Endothelial cell of umbilical vein (primary cell): Measurements from ENCODE around the gene PRIMA1. TPM values are rescaled to one million over a fixed set of nuclear protein-coding genes. Genes with fewer than 3 reads are reported as not detected.

Experiments used
- BruUV-seq: library from RNA; stranded (reverse); fragments of 400-500 nt; replicated peaks from 2 replicates; lab custom pipeline; 2021; lab: Mats Ljungman, UMichigan
- CTCF ChIA-PET: fragments of 300-600, 350-600 bp; sonication (Branson Sonifier 250); formaldehyde crosslinking; loops from one replicate; lab custom pipeline; 2021; ENCODE audit warnings: antibody characterized with exemption, inconsistent platforms; lab: Charles Lee
- POLR2A ChIA-PET: fragments of 300-600, 350-600 bp; sonication (Branson Sonifier 250); formaldehyde crosslinking; loops from one replicate; lab custom pipeline; 2021; ENCODE audit warnings: antibody characterized with exemption, inconsistent platforms; lab: Charles Lee
- DNase-seq: peaks from one replicate; pipeline ENCODE4 v3.0.0-alpha.2; 2011; ENCODE audit warnings: low read depth, low spot score
- FAIRE-seq: peaks from 2 replicates; lab custom pipeline; 2011; peaks lifted over from hg19 to GRCh38; lab: Jason Lieb, UNC
- H2AFZ ChIP-seq: 2 replicates; pipeline ENCODE4 v1.6.0; 2012; ENCODE audit warnings: low read depth, low read length, control low read depth, inconsistent platforms
- H3K27ac ChIP-seq: 2 replicates; pipeline ENCODE4 v1.5.1; 2011; ENCODE audit warnings: low read depth, mild to moderate bottlenecking, control low read depth, low read length, moderate library complexity; ENCODE audit not compliant: insufficient read depth
- H3K27me3 ChIP-seq, 2 experiments: 2 replicates each; pipeline versions ENCODE4 v1.6.0 to v1.6.1; 2011; ENCODE audit warnings: low read length in 2 of 2, mixed read lengths in 1 of 2; ENCODE audit not compliant: control insufficient read depth in 2 of 2, insufficient read depth in 2 of 2
- H3K36me3 ChIP-seq, 2 experiments: 2 replicates in 1 of 2; 3 replicates in 1 of 2; pipeline ENCODE4 v1.5.1; 2011; ENCODE audit warnings: low read length in 2 of 2, mild to moderate bottlenecking in 1 of 2, moderate library complexity in 1 of 2; ENCODE audit not compliant: control insufficient read depth in 2 of 2, insufficient read depth in 2 of 2; ENCODE audit errors: extremely low read depth in 1 of 2
- H3K4me1 ChIP-seq: 3 replicates; pipeline ENCODE4 v1.5.1; 2011; ENCODE audit warnings: mild to moderate bottlenecking, low read length; ENCODE audit not compliant: control insufficient read depth, insufficient read depth; ENCODE audit errors: extremely low read depth
- H3K4me2 ChIP-seq: 2 replicates; pipeline ENCODE4 v1.6.1; 2011; ENCODE audit warnings: low read length, control low read depth, mixed read lengths; ENCODE audit not compliant: insufficient read depth
- H3K4me3 ChIP-seq, 3 experiments: fragments of 200-600 bp in 1 of 3; sonication (generic), shearing (Covaris generic) in 1 of 3; replicated peaks in 1 of 3; 2 replicates each; pipeline ENCODE4 v1.5.1; 2011 to 2016; ENCODE audit warnings: control low read depth in 3 of 3, low read length in 3 of 3, mild to moderate bottlenecking in 2 of 3, inconsistent platforms in 1 of 3, low read depth in 1 of 3, moderate library complexity in 1 of 3; ENCODE audit not compliant: insufficient read depth in 1 of 3
- H3K79me2 ChIP-seq: 2 replicates; pipeline ENCODE4 v1.6.0; 2012; ENCODE audit warnings: low read length, inconsistent platforms; ENCODE audit not compliant: control insufficient read depth, insufficient read depth
- H3K9ac ChIP-seq: replicated peaks from 2 replicates; pipeline ENCODE3; 2011; ENCODE audit warnings: low read length, control low read depth; ENCODE audit not compliant: insufficient read depth; ENCODE audit errors: extremely low read depth
- H3K9me1 ChIP-seq: replicated peaks from 3 replicates; pipeline ENCODE4 v1.6.0; 2011; ENCODE audit warnings: mild to moderate bottlenecking, low read length; ENCODE audit not compliant: control insufficient read depth, insufficient read depth; ENCODE audit errors: extremely low read depth
- H3K9me3 ChIP-seq: replicated peaks from 2 replicates; pipeline ENCODE4 v1.5.1; 2012; ENCODE audit warnings: low read length, inconsistent platforms; ENCODE audit not compliant: control insufficient read depth, insufficient read depth
- H4K20me1 ChIP-seq: replicated peaks from 2 replicates; pipeline ENCODE3; 2011; ENCODE audit warnings: mild to moderate bottlenecking, low read length; ENCODE audit not compliant: control insufficient read depth, insufficient read depth; ENCODE audit errors: extremely low read depth
- CTCF ChIP-seq, 2 donors: IDR thresholded peaks; 1 replicate in 1 of 2; 2 replicates in 1 of 2; pipeline ENCODE4 v1.5.1; 2011; ENCODE audit warnings: low read length in 2 of 2, mild to moderate bottlenecking in 2 of 2, moderate library complexity in 2 of 2, control low read depth in 1 of 2, inconsistent platforms in 1 of 2, low read depth in 1 of 2; ENCODE audit not compliant: insufficient read depth in 1 of 2; ENCODE audit errors: extremely low read depth in 1 of 2
- EZH2 ChIP-seq: IDR thresholded peaks from 2 replicates; pipeline ENCODE4 v1.6.1; 2012; ENCODE audit warnings: borderline replicate concordance, low read depth, mild to moderate bottlenecking, moderate library complexity, low read length, inconsistent platforms; ENCODE audit not compliant: severe bottlenecking
- FOS ChIP-seq: IDR thresholded peaks from 2 replicates; pipeline ENCODE4 v1.6.1; 2011; ENCODE audit warnings: mild to moderate bottlenecking, low read length, moderate library complexity, borderline replicate concordance; ENCODE audit not compliant: insufficient read depth
- GATA2 ChIP-seq: IDR thresholded peaks from 2 replicates; pipeline ENCODE4 v1.7.0; 2011; ENCODE audit warnings: low read depth, mild to moderate bottlenecking, moderate library complexity, mixed read lengths, low read length; ENCODE audit not compliant: insufficient read length, insufficient read depth
- JUN ChIP-seq: IDR thresholded peaks from 2 replicates; pipeline ENCODE4 v1.6.1; 2011; ENCODE audit warnings: borderline replicate concordance, low read depth; ENCODE audit not compliant: insufficient read length, insufficient read depth
- MAX ChIP-seq: IDR thresholded peaks from 2 replicates; pipeline ENCODE4 v1.6.1; 2011; ENCODE audit not compliant: insufficient read depth, insufficient read length
- MYC ChIP-seq: IDR thresholded peaks from one replicate; pipeline ENCODE4 v1.6.1; 2011; ENCODE audit warnings: mild to moderate bottlenecking, low read depth, low read length
- POLR2A ChIP-seq: IDR thresholded peaks from 2 replicates; pipeline ENCODE4 v1.6.1; 2012; ENCODE audit warnings: low read depth, mild to moderate bottlenecking, control low read depth, low read length
- POLR2AphosphoS5 ChIP-seq: IDR thresholded peaks from 2 replicates; pipeline ENCODE4 v1.6.1; 2012; ENCODE audit warnings: low read depth, mild to moderate bottlenecking, control low read depth, low read length, moderate library complexity; ENCODE audit not compliant: insufficient read depth
- dilution Hi-C: fragments of 300-500 bp; cut with MboI; formaldehyde crosslinking; loops from one replicate; pipeline ENCODE4 v1.15.0; 2019; ENCODE audit warnings: low sequenced_read_pairs; ENCODE audit not compliant: extremely low pct_ligation_motif_present
- intact Hi-C: fragments of 100-400 bp; cut with micrococcal nuclease; formaldehyde crosslinking; loops from one replicate; pipeline ENCODE4 v1.10.0; 2022
- polyA plus RNA-seq, 4 experiments: library from polyadenylated mRNA; depleted of rRNA in 3 of 4; stranded (reverse) in 3 of 4; unstranded in 1 of 4; fragments of >200 nt; gene quantifications; 2 replicates each; pipeline versions ENCODE4 v1.2.1 to v1.2.3, GENCODE V29; 2011 to 2012; ENCODE audit warnings: missing spikeins in 1 of 4
- total RNA-seq: library from RNA; stranded (reverse); gene quantifications from 2 replicates; pipeline ENCODE4 v1.2.3, GENCODE V29; 2021

PRIMA1 gene
- total and polyA plus RNA-seq, 2 donors (not counting 3 experiments of a cell fraction or from before 2014, with no cell fraction given): not detected

GRCh38 chr14:93705513-93706156 lies 82.7 kb downstream of the PRIMA1 start:
- intact Hi-C loops: no loop called here
- Histone ChIP-seq H3K79me2 (no peaks in the 10 kb centered on the region), H3K9me3 (peaks cover 2% of the 10 kb centered on the region), H3K36me3 (no peaks in the 10 kb centered on the region), H3K27ac (no peak overlapping the region), H3K9me1 (no peaks in the 10 kb centered on the region), H3K4me1 (no peaks in the 10 kb centered on the region), H4K20me1 (no peaks in the 10 kb centered on the region), H3K4me2 (no peak overlapping the region), H2AFZ (no peak overlapping the region), H3K9ac (no peak overlapping the region), H3K4me3 (no peak overlapping the region), H3K27me3 (no peaks in the 10 kb centered on the region)
- DNase-seq (no peak), FAIRE-seq (no peak)
- POLR2A ChIA-PET: interaction anchor here (0.7 kb wide), 1 partner anchor 17 kb away, joined by 13 read pairs; no protein-coding TSS in a partner anchor
- TF ChIP-seq MYC (no peak), GATA2 (no peak), JUN (no peak)
- BruUV-seq: no TSS peak
- dilution Hi-C loops: no loop called here
- CTCF ChIA-PET: no interaction called here

- no peaks in the 10 kb centered on the region for H3K27me3 ChIP-seq
- intact Hi-C loops: no loop called here
- DNase-seq: no peak
- H2AFZ ChIP-seq: no peak overlapping the region
- no peak overlapping the region for H3K27ac ChIP-seq
- BruUV-seq: no TSS peak
- H3K36me3 ChIP-seq: no peaks in the 10 kb centered on the region
- FAIRE-seq: no peak
- no peaks in the 10 kb centered on the region for H4K20me1 ChIP-seq
- no peaks in the 10 kb centered on the region for H3K9me1 ChIP-seq
- no peak overlapping the region for H3K4me3 ChIP-seq
- ChIA-PET CTCF (no interaction called here), POLR2A (no interaction called here)
- dilution Hi-C loops: no loop called here
- H3K4me1 ChIP-seq: no peaks in the 10 kb centered on the region
- TF ChIP-seq FOS (no peak), JUN (no peak), POLR2A (no peak), GATA2 (no peak), EZH2 (no peak), POLR2AphosphoS5 (no peak), MAX (no peak), MYC (no peak), CTCF (IDR thresholded peaks at IDR 0.05; ENCODE audit: extremely low read depth in 1 of 2, insufficient read depth in 1 of 2, low read depth in 1 of 2, low read length in 2 of 2) (no peak)
- H3K9me3 ChIP-seq: peaks cover 2% of the 10 kb centered on the region
- no peak overlapping the region for H3K4me2 ChIP-seq
- H3K79me2 ChIP-seq: no peaks in the 10 kb centered on the region
- H3K9ac ChIP-seq: no peak overlapping the region
Observed at GRCh38 chr14:93703941-93704340, 84.3 kb downstream of the PRIMA1 start.
